ENCODE data around the gene MYT1.

The MYT1 gene

GRCh38 chr20:64273109-64273508 is 108.9 kb downstream of the MYT1 start:
- H3K27me3 ChIP-seq (ENCODE audit: insufficient read depth, poor library complexity, severe bottlenecking), result no peaks in the 10 kb centered on the region
- H3K4me3 ChIP-seq (replicated peaks; ENCODE audit: insufficient read depth, low read length), result no peak overlapping the region
- DNase-seq (ENCODE audit: low read depth in 1 of 2, low spot score in 1 of 2), result no peak
- H3K27ac ChIP-seq (replicated peaks), result no peak overlapping the region
- TF ChIP-seq POLR2AphosphoS5 (IDR thresholded peaks at IDR 0.05; ENCODE audit: low read depth), result no peak
- no peak for TF ChIP-seq REST (IDR thresholded peaks at IDR 0.05; ENCODE audit: insufficient replicate concordance, low read depth)
- TF ChIP-seq CTCF (IDR thresholded peaks at IDR 0.05; ENCODE audit: insufficient read depth, low read length), result no peak
- no peak for TF ChIP-seq SPI1 (IDR thresholded peaks at IDR 0.05; ENCODE audit: borderline replicate concordance, low read depth)
- no peak for TF ChIP-seq GABPA (IDR thresholded peaks at IDR 0.05; ENCODE audit: low read depth)

GRCh38 chr20:64276817-64277216 is 112.6 kb downstream of the MYT1 start:
- Histone ChIP-seq H3K4me3 (replicated peaks; ENCODE audit: insufficient read depth, low read length) (no peak overlapping the region), H3K27me3 (ENCODE audit: insufficient read depth, poor library complexity, severe bottlenecking) (no peaks in the 10 kb centered on the region), H3K27ac (replicated peaks) (no peak overlapping the region)
- no peak for DNase-seq (ENCODE audit: low read depth in 1 of 2, low spot score in 1 of 2)
- TF ChIP-seq POLR2AphosphoS5 (IDR thresholded peaks at IDR 0.05; ENCODE audit: low read depth), result no peak
- no peak for TF ChIP-seq CTCF (IDR thresholded peaks at IDR 0.05; ENCODE audit: insufficient read depth, low read length)
- no peak for TF ChIP-seq REST (IDR thresholded peaks at IDR 0.05; ENCODE audit: insufficient replicate concordance, low read depth)
- TF ChIP-seq SPI1 (IDR thresholded peaks at IDR 0.05; ENCODE audit: borderline replicate concordance, low read depth), result no peak
- no peak for TF ChIP-seq GABPA (IDR thresholded peaks at IDR 0.05; ENCODE audit: low read depth)

- H3K27me3 ChIP-seq (ENCODE audit: insufficient read depth, poor library complexity, severe bottlenecking), result no peaks in the 10 kb centered on the region
- H3K4me3 ChIP-seq (replicated peaks; ENCODE audit: insufficient read depth, low read length), result no peak overlapping the region
- no peak for TF ChIP-seq POLR2AphosphoS5 (IDR thresholded peaks at IDR 0.05; ENCODE audit: low read depth)
- no peak for TF ChIP-seq REST (IDR thresholded peaks at IDR 0.05; ENCODE audit: insufficient replicate concordance, low read depth)
- TF ChIP-seq GABPA (IDR thresholded peaks at IDR 0.05; ENCODE audit: low read depth), result no peak
- no peak for TF ChIP-seq CTCF (IDR thresholded peaks at IDR 0.05; ENCODE audit: insufficient read depth, low read length)
- no peak for TF ChIP-seq SPI1 (IDR thresholded peaks at IDR 0.05; ENCODE audit: borderline replicate concordance, low read depth)
- no peak for DNase-seq (ENCODE audit: low read depth in 1 of 2, low spot score in 1 of 2)
- no peak overlapping the region for H3K27ac ChIP-seq (replicated peaks)
These were observed 113.5 kb downstream of the MYT1 start for GRCh38 chr20:64277571-64278316.
